GM19240 (cell line): ENCODE measurements around the gene TOR2A.
"Not testable (repeated sequence)": the region's sequence is repeated elsewhere in the genome, so short reads cannot be mapped to it uniquely, and the experiment has no call there.

Experiments
- DNase-seq: peaks from one replicate; pipeline ENCODE4 v3.0.0; 2011; ENCODE audit warnings: low spot score; ENCODE audit not compliant: insufficient read length

TOR2A gene

DNA sequence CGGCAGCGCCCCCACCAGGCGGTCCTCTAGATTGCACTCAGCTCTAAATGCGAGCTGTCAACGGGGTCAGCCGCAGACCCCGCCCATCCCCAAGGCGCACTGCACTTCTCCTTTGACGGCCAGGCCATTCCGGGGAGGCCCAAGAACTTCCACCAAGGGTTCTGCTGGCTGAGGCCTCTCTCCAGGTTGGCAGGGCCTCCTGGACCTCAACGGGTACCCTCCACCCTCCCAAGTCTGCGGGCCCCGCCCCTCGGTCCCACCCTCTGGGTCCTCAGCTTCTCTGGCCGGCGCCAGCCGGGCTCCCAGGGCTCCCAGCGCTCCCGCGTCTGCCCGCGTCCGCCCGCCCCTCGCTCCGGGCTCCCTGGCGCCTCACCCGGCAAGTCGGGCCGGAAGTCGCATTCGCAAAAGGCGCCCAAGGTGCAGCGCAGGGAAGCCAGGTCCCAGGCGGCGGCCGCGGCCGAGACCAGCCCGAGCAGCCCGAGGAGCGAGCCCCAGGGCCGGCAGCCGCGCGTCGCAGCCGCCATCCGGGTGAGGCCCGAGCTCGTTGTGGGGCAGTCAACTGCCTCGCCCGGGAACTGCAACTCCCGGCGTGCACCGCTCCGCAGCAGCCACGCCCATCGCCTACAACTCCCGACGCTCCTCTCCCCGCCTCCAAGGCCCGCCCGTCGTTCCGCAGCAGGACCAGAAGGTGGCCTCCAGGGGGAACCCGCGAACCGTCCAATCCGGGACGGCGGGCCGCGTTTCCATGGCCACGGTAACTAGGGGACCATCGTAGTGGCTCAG lies at the start of gene TOR2A:
TOR2A (minus strand) TSS at position 548 of the 783 bp plus-strand sequence; CDS start at position 524, 24 bp downstream.
- peak; percentile 99 for DNase-seq

DNA sequence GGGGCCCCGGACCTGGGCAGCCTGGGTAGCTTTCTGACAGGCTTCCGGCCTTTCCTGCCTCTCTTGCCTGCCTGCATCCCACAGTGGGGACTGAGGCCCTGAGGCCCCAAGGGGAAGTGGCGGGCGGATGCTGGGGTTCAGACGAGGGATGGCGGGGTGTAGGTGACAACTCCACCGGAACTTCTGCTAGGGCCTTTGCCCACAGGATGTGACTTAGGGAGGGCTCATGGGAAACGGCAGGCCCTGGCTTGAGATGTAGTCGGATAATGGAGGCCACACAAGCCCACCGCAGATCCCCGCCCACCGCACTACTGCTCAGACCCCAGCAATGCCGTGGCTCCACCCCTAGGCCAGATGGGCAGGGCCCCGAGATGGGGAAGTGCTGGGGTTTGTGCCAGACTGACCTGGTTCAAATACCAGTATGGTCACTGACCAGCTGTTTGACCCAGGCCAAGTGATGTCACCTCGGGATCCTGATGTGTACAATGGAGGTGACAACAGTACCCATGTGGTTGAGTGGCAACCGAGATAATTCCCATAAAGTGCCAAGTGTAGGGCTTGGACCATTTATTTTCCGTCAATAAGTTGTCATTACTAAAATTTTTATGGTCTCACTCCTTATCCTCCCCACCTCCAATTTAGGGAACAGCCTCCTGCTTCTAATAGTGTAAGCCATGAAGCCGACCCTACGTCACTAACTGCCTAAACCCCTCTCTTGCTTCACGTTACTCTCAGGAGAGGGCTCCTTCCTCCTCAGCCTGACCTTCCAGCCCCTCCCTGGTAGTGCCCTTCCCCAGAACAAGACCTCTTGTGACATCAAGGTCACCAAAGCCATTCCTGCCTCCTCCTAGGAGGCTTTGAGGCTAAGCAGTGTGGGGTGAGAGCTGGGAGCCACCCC lies 48.3 kb upstream of the TOR2A start:
- peak; percentile 47 for DNase-seq

DNA sequence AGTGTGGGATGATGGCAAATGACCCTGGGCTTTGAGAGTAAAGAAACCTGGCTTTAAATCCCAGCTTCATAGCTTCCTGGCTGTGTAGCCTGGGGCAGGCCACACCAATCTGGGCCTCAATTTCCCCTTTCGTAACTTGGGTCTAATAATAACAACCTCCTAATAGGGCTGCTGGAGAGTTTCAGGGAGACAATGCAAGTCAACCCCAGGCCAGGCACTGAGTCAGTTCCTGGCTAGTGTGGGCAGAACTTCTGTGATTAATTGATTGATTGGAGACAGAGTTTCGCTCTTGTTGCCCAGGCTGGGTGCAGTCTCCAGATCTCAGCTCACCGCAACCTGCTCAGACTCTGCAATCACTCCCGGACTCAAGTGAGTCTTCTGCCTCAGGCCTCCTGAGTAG lies 46.7 kb upstream of the TOR2A start:
- DNase-seq = no peak

DNA sequence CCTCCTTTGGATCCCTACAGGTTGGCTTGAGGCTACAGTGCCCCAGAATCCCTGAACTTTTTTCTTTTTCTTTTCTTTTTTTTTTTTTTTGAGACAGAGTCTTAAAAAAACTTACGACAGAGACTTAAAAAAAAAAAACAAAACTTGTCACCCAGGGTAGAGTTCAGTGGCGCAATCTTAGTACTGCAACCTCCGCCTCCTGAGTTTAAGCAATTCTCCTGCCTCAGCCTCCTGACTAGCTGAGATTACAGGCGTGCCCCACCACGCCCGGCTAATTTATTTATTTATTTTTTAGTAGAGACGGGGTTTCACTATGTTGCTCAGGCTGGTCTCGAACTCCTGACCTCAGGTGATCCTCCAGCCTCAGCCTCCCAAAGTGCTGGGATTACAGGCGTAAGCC lies 45.8 kb upstream of the TOR2A start:
- not testable (repeated sequence) for DNase-seq

DNA sequence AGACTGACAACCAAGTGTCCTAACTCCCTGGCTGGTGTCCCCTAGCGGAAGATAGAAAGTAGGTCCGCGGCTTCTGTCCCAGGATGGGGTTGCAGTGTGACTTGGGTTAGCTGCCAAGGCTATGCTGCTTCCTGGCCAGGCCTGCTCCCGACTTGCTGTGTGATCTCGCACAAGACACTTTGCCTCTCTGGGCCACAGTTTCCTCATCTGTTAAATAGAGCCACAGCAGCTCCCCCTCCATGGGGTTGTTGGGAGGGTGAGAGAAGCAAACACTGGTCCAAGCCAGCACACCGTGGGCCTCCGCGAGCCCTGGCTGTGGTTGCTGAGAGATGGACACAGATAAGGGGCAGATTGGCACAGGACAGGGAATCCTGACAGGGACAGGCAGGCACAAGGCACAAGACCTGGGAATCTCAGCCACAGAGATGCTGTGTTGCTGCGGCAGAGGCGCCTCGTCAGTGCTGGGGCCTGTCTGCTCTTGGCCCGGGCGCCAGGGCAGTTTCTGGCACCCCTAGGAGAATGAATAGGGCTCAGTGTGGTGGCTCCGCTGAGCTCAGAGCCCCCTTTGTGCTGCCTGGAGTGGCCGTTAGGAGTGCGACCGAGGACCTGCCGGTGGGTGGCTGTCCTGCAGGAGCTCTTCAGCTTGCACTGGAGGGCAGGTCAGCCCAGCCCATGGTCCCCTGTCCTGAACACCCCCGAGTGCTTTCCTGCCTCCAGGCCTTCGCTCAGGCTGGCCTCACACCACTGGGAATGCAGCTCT lies 45.2 kb upstream of the TOR2A start:
- no peak for DNase-seq

DNA sequence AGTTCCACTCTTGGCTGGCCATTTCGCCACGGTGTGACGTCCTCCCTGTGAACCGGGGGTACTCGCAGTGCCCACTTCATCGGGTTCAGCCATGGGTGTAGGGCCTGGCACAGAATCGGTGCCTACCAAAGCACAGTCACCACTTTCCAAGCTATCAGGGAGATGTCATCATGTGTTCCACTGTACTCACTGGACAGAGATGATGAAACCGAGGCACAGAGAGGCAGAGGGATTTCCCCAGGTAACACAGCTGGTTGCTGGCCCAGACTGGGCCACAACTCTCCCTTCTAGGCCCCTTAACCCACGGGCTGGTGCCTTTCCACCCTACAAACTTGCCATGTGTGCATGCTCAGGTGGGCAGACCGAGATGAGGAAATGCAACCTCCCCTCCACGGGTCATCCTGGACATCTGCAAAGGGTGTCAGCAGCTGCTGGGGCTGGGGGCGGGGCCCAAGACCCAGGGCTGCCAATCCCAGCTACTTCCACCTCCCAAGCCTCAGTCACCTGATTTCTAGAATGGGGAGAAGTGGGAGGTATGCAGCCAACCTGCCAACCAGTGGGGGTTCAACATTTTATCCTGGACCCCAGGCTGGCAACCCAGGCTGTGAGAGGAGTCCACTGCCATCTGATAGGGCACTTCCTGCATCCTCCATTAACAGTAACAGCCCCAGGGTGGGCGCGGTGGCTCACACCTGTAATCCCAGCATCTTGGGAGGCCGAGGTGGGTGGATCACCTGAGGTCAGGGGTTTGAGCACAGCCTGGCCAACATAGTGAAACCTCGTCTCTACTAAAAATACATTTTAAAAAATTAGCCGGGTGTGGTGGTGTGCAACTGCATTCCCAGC lies 44.3 kb upstream of the TOR2A start:
- no peak for DNase-seq

DNA sequence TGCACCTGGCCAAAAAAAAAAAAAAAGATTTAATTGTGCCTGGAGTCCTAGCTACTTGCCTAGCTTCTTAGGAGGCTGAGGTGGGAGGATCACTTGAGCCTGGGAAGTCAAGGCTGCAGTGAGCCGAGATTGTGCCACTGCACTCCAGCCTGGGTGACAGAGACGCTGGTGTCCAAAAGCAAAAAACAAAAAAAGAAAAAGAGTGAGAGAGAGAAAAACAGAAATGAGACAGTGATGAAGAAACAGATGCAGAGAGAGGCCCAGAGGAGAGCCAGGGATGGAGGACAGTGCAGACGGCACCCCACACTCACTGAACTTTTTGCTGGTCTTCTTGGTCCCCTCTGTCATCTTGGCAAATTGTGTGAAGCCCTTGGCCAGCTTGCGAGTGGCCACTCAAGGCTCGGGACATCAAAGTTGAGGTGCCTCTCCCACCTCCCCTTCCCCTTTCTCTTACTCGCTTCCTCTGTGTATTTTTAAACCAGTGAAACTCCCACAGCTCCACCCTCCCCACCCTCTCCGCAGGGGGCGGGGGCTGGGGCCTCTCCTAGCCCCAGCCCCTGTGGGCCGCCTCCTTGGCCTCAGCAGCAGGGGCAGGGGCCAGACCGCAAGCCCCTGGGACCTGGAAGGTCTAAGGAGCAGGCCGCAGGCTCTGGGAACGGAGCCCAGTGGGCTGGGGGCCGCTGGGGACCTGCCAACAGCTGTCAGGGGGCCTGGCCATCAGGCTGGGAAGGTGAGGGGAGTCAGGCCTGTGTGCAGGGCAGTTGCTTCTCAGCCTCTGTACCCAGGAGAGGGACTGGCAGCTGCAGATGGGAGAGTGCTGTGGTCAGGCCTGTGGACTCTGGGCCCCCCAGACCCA lies 43.4 kb upstream of the TOR2A start, which contains the start of gene SH2D3C:
SH2D3C (minus strand) TSS at position 387 of the 856 bp plus-strand sequence; CDS start at position 348, 39 bp downstream.
- no peak for DNase-seq

DNA sequence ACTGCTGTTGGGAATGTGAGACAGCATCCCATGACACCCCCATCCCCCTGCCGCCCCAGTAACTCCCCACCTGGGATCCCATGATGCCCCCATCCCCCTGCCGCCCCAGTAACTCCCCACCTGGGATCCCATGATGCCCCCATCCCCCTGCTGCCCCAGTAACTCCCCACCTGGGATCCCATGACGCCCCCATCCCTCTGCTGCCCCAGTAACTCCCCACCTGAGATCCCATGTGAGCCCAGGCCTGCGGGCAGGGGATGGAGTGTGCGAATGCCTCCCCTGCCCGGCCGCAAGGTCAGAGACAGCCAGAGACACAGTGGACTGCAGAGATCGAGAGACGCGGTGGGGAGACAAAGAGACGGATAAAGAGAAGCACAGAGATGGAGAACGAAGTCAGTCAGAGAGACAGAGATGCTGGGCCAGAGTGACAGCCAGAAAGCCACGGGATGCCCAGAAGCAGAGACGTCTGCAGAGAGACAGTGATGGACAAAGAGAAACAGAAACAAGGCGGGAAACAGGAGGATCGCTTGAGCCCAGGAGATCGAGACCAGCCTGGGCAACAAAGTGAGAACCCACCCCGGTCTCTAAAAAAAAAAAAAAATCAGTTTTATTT lies 42.4 kb upstream of the TOR2A start:
- no peak for DNase-seq

DNA sequence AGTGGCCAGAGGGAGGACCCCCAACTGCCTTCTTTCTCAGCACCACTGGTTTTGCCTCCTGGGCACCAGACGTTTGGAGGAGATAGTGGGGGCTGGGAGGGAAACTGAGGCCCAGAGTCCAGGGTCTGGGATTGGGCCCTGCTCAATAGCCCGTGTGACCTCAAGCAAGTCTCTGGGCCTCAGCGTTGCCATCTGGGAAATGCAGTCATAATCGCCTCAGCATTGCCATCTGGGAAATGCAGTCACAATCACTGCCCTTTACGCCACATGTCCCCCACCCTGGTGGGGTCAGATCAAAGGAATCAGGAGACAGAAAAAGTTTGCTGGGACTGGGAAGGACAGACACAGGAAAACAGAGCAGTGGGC lies 41.8 kb upstream of the TOR2A start:
- no peak for DNase-seq

DNA sequence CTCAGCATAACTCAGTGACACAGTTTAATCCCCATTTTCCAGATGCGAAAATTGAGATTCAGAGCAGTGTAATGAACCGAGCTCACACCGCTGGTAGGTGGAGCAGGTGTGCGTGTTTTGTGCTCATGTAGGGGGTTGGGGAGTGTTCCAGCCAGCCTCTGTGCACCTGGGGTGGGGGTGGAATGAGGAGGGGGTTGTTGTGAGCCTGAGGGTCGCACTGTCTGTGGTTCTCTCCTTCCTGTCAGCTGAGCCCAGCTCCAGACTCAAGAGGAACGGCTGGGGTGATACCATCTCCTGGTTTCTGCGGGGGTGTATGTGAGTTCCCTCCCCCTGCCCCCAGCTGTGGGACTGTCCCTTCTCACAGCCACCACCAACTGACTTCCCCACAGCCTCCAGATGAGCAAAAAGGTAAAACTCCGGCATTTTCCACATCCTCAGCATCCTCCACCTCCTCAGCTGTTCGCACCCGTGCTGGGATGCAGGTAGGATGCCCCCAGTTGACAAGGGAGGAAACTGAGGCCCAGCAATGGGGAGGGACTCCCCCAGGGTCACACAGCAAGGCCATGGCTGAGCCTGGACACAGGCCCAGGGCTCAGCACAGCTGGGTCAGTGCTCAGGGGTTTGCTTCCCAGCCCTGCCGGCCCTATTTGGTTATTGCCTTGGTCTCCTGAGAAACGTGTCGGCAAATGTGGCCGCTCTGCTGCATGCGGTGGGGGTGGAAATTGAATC lies 41.3 kb upstream of the TOR2A start:
- no peak for DNase-seq

DNA sequence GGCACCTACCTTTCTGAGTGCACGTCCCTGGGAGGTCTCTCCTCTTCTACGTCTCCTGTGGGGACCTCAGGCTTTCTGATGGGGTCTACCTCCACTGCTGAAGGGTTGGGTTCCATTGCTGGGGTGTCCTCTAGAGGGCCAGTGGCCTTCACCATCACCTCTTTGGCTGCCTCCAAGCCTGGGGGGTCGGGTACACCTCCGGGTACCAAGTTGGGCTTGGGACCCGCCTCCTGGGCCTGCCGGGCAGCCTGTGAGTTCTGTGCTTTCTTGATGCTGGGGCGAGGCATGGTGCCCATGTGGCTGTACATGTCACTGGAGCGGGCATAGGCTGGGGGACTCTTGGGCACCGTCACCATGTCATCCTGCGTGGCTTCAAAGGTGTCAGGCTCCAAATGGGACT lies 38.9 kb upstream of the TOR2A start:
- DNase-seq = no peak

DNA sequence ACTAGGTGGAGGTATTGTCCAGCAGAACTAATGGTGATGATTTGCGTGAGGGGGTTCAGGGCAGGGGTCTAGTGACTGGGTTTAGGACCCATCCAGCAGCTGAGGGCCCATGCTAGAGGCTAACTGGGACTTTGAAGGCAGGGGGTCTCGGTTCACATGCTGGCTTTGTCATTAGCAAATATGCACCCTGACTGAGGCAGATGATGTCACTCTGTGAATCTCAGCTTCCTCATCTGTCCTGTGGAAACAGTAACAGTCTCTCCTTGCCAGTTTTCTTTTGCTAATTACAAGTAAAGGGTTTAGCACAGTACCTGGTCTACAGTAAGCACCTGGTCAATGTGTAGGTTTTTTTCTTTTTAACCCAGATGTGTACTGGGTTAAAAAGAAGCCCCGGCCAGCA lies 38.2 kb upstream of the TOR2A start:
- no peak for DNase-seq

DNA sequence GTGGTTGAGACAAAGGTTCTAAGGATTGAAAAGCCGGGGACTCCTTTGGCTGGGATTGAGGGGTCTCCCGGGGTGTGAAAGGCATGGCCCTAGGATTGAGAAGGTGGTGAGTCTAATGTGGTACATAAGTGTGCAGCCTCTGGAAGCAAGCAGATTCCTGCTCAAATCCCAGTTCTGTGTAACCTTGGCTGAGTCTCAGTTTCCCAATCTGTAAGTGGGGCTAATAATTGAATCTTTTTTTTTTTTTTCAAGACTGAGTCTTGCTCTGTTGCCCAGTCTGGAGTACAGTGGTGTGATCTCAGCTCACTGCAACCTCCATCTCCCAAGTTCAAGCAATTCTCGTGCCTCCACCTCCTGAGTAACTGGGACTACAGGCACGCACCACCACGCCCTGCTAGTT lies 37.5 kb upstream of the TOR2A start:
- no peak for DNase-seq

DNA sequence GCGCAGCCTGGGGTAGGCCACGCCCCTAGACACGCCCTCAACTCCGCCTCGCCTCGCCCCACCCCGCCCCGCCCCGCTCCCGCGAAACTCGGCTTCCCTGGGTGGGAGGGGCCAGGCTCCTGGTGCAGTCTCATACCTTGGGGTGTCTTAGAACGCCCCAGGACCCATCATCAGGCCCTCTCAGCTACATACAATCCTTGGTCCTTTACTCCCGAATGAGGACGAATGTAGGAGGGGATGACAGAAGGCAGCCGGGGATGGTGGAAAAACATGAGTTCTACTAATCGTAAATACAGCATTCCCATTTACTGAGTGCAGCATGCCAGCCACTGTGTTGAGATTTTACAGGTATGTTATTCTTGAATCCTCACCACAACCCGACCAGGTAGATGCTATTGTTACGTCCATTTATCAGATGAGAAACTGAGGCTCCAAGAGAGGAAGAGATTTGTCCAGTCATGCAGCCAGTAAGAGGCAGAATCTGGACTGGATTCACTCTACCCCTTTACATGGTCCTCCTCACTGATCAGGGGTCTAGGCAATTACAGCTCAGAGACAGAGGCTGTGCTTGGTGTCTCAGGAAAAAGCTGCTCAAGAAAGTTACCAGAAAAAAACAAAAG lies 36.6 kb upstream of the TOR2A start:
- DNase-seq = no peak

DNA sequence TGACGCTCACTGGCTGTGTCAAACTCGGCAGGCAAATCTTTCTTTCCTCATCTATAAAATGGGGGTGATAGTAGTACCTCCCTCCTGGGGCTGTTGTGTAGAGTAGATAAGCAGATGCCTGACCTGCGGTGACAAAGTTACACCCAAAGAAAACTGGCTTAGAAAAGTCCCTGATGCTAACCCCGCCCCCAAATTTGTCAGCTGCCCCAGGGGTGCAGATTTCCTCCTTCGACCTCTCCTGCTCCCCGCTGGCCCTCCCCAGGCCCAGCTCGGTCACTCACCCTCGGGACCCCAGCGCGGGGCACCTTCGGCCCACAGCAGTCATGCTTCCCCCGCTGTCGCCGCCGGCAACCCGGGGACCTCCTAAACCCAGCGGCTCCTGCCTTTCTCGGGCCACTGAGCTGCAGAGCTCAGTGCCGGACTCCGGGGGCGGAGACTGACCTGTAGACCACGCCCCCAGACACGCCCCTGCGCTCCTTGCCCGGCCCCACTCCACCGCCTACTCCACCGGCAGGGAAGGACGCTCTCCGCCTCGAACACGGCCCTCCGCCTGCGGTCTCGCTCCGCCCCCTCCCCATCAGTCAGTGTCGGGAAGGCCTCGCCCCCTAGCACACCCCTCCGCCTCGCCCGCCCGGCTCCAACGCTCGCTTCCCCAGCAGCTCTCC lies 35.9 kb upstream of the TOR2A start:
- DNase-seq = peak; percentile 70

DNA sequence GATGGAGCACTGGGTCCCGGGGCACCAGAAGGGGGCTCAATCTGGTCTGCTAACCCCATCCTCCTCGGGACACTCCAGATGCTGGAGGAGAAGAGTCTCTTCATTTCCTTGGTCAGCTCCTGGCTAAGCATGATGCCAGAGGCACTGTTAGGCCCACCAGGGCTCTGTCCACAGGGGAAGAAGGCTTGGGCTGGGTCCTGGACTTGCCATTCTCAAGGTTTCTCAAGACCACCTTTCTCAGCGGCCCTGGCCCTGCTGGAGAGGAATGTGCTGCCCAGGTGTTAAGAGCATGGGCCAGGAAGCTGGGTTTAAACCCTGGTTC lies 35.5 kb upstream of the TOR2A start:
- no peak for DNase-seq

DNA sequence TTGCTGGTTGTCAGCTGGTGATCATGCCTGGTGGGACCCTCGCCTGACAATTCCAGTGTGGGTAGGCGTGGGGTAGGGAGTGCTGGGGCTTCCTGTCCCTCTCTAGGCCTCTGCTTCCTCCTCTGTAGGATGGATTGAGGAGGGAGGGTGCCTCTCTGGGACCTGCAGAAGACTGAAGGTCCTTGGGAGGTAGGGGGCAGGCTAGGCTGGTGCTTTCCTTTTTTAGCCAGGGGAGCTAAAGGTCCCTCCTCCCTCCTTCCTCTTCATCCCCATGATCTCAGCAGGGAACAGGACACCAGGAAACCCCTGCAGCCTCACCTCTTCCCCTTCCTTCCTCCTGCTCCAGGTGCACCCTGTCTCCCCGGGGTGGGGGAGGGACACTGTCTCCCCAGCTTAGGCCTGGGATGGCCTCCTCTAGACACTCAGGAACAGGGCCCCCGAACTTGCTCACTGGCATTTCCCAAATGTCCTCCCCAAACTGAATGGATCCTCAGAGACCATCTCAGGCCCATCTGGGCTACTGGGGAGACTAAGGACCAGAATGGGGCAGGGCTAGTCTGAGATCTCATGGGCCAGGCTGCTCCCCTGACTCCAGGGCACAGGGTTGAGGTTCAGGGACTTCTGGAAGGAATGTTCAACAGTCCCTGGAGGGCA lies 35.0 kb upstream of the TOR2A start:
- no peak for DNase-seq
